ENCODE data around the gene FAM131A.

The FAM131A gene

GRCh38 chr3:184387174-184387714 is 49.8 kb downstream of the FAM131A start:
- TF ChIP-seq SIN3A (IDR thresholded peaks at IDR 0.05; ENCODE audit: borderline replicate concordance, insufficient read depth, low read length) (no peak), TAF1 (IDR thresholded peaks at IDR 0.05; ENCODE audit: borderline replicate concordance, insufficient read depth, low read length) (no peak), POLR2AphosphoS5 (IDR thresholded peaks at IDR 0.05; ENCODE audit: low read depth, low read length) (no peak), FOXP2 (optimal IDR thresholded peaks at IDR 0.05; ENCODE audit: borderline replicate concordance, extremely low read depth, extremely low read length, insufficient read depth) (no peak), REST (IDR thresholded peaks at IDR 0.05; ENCODE audit: insufficient read depth in 1 of 2, low read depth in 2 of 2, low read length in 2 of 2) (no peak)

- TF ChIP-seq FOXP2 (optimal IDR thresholded peaks at IDR 0.05; ENCODE audit: borderline replicate concordance, extremely low read depth, extremely low read length, insufficient read depth) (no peak), SIN3A (IDR thresholded peaks at IDR 0.05; ENCODE audit: borderline replicate concordance, insufficient read depth, low read length) (no peak), POLR2AphosphoS5 (IDR thresholded peaks at IDR 0.05; ENCODE audit: low read depth, low read length) (no peak), REST (IDR thresholded peaks at IDR 0.05; ENCODE audit: insufficient read depth in 1 of 2, low read depth in 2 of 2, low read length in 2 of 2) (no peak), TAF1 (IDR thresholded peaks at IDR 0.05; ENCODE audit: borderline replicate concordance, insufficient read depth, low read length) (no peak)
Observed at GRCh38 chr3:184388164-184388935, 51.0 kb downstream of the FAM131A start.

DNA sequence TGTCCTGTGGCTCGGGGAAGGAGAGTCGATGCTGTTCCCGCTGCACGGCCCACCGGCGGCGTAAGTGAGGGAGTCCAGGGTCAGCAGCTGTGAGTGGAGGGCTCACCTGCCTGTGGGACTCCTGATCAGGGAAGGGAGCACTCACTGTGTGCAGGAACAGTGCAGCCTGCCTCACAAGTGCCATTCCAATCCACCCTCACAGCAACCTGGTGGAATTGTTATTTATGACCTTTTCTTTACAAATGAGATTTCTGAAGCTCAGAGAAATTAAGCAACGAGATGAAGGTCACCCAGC is 51.5 kb downstream of the FAM131A start:
- TF ChIP-seq REST (IDR thresholded peaks at IDR 0.05; ENCODE audit: insufficient read depth in 1 of 2, low read depth in 2 of 2, low read length in 2 of 2) (no peak), POLR2AphosphoS5 (IDR thresholded peaks at IDR 0.05; ENCODE audit: low read depth, low read length) (no peak), FOXP2 (optimal IDR thresholded peaks at IDR 0.05; ENCODE audit: borderline replicate concordance, extremely low read depth, extremely low read length, insufficient read depth) (no peak), SIN3A (IDR thresholded peaks at IDR 0.05; ENCODE audit: borderline replicate concordance, insufficient read depth, low read length) (no peak), TAF1 (IDR thresholded peaks at IDR 0.05; ENCODE audit: borderline replicate concordance, insufficient read depth, low read length) (no peak)

GRCh38 chr3:184389384-184389783 is 52.0 kb downstream of the FAM131A start:
- TF ChIP-seq REST (IDR thresholded peaks at IDR 0.05; ENCODE audit: insufficient read depth in 1 of 2, low read depth in 2 of 2, low read length in 2 of 2) (no peak), POLR2AphosphoS5 (IDR thresholded peaks at IDR 0.05; ENCODE audit: low read depth, low read length) (no peak), FOXP2 (optimal IDR thresholded peaks at IDR 0.05; ENCODE audit: borderline replicate concordance, extremely low read depth, extremely low read length, insufficient read depth) (no peak), TAF1 (IDR thresholded peaks at IDR 0.05; ENCODE audit: borderline replicate concordance, insufficient read depth, low read length) (no peak), SIN3A (IDR thresholded peaks at IDR 0.05; ENCODE audit: borderline replicate concordance, insufficient read depth, low read length) (no peak)
